ENCODE results near the gene PSMD11. TPM values are rescaled to one million over a fixed set of nuclear protein-coding genes. Genes with fewer than 3 reads are reported as not detected.
A peak's percentile ranks its signal among the peaks of the same experiment; 100 is the strongest.

Gene PSMD11
- total RNA-seq, 1 experiment from 2014 or later: 212 TPM

DNA sequence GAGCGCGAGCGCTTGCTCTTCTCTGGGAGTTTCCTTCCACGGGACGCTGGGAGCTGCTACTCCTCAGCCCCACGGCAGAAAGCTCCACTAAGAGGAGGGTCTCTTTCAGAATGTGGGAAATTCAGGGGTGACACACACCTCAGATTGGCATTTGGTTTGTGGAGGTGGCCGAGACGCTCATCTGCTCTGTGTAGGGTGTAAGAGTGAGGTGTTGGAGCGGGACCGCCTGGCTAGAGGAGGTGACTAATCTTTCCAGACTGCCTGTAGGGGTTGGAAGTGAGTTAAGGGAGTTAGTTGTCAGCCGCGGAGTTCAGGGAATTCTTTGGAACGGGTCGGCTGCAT, 735 bp downstream of the PSMD11 start:
- ChIA-PET POLR2A (interaction anchor here (0.6 kb wide), 1 partner anchor 12 kb away, joined by 4 read pairs; no protein-coding TSS in a partner anchor), CTCF (no interaction called here)
- H3K27me3 ChIP-seq (ENCODE audit: control insufficient read depth, insufficient read depth, low read length): no peaks in the 10 kb centered on the region
- no peak for TF ChIP-seq TCF7L2 (IDR thresholded peaks at IDR 0.05; ENCODE audit: low read depth, low read length)
- TF ChIP-seq CTCF (IDR thresholded peaks at IDR 0.05): no peak
- TF ChIP-seq SIN3A (IDR thresholded peaks at IDR 0.05; ENCODE audit: borderline replicate concordance, insufficient read depth, low read depth, low read length): no peak; the same call in 1 of the 2 replicates
- TF ChIP-seq POLR2AphosphoS5 (IDR thresholded peaks at IDR 0.05; ENCODE audit: low read depth, low read length): no peak
- TF ChIP-seq, protein P1, sequence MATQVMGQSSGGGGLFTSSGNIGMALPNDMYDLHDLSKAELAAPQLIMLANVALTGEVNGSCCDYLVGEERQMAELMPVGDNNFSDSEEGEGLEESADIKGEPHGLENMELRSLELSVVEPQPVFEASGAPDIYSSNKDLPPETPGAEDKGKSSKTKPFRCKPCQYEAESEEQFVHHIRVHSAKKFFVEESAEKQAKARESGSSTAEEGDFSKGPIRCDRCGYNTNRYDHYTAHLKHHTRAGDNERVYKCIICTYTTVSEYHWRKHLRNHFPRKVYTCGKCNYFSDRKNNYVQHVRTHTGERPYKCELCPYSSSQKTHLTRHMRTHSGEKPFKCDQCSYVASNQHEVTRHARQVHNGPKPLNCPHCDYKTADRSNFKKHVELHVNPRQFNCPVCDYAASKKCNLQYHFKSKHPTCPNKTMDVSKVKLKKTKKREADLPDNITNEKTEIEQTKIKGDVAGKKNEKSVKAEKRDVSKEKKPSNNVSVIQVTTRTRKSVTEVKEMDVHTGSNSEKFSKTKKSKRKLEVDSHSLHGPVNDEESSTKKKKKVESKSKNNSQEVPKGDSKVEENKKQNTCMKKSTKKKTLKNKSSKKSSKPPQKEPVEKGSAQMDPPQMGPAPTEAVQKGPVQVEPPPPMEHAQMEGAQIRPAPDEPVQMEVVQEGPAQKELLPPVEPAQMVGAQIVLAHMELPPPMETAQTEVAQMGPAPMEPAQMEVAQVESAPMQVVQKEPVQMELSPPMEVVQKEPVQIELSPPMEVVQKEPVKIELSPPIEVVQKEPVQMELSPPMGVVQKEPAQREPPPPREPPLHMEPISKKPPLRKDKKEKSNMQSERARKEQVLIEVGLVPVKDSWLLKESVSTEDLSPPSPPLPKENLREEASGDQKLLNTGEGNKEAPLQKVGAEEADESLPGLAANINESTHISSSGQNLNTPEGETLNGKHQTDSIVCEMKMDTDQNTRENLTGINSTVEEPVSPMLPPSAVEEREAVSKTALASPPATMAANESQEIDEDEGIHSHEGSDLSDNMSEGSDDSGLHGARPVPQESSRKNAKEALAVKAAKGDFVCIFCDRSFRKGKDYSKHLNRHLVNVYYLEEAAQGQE (IDR thresholded peaks at IDR 0.05; ENCODE audit: insufficient read depth in 1 of 2, low read depth in 2 of 2, low read length in 1 of 2): no peak
- H3K27ac ChIP-seq (ENCODE audit: low read length): peak overlapping the region; percentile 92
- H3K4me3 ChIP-seq (ENCODE audit: low read depth in 2 of 2, low read length in 2 of 2): peak overlapping the region; percentile 64 to 99
- peaks cover 31% of the 10 kb centered on the region for H3K36me3 ChIP-seq (ENCODE audit: control insufficient read depth, insufficient read depth, low read length)
- H3K4me1 ChIP-seq (ENCODE audit: control insufficient read depth, insufficient read depth, low read length): peaks cover 13% of the 10 kb centered on the region
- in situ Hi-C loops (cut with HindIII; ENCODE audit: low pct_unique_long_range_greater_than_20kb, low sequenced_read_pairs): no loop called here
- no TSS peak for BruUV-seq (replicated peaks)
- peak; percentile 61 for ATAC-seq
- intact Hi-C loops (cut with micrococcal nuclease; ENCODE audit: unreplicated experiment): no loop called here
- no peak for DNase-seq (ENCODE audit: low read depth, low spot score)
- no peaks in the 10 kb centered on the region for H3K9me3 ChIP-seq (ENCODE audit: control insufficient read depth, insufficient read depth, low read depth, low read length)

DNA sequence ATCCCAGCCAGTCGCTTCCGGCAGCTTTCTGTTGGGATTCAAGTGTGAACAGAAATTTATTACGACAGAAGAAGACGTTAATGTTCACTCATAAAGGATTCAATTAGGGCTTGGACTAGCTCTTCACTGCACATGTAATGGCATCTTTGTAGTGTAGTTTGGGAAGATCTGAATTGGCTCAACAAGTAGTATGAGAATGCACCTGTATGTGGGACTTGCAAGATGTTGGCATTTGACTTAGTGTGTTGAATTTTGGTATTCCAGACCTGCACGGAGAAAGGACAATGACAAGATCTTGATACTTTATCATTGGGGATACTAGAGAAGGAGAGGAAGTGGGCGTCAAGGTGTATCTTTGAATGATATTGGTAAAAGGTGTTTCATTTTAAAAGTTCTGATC, 1.2 kb downstream of the PSMD11 start:
- in situ Hi-C loops (cut with HindIII; ENCODE audit: low pct_unique_long_range_greater_than_20kb, low sequenced_read_pairs) (no loop called here), intact Hi-C loops (cut with micrococcal nuclease; ENCODE audit: unreplicated experiment) (no loop called here)
- ATAC-seq (no peak), DNase-seq (ENCODE audit: low read depth, low spot score) (no peak)
- Histone ChIP-seq H3K27me3 (ENCODE audit: control insufficient read depth, insufficient read depth, low read length) (no peaks in the 10 kb centered on the region), H3K4me3 (ENCODE audit: low read depth in 2 of 2, low read length in 2 of 2) (peak overlapping the region; percentile 64 to 99), H3K27ac (ENCODE audit: low read length) (peak overlapping the region; percentile 92), H3K36me3 (ENCODE audit: control insufficient read depth, insufficient read depth, low read length) (peaks cover 31% of the 10 kb centered on the region), H3K4me1 (ENCODE audit: control insufficient read depth, insufficient read depth, low read length) (peaks cover 13% of the 10 kb centered on the region), H3K9me3 (ENCODE audit: control insufficient read depth, insufficient read depth, low read depth, low read length) (no peaks in the 10 kb centered on the region)
- POLR2A ChIA-PET: no interaction called here
- TF ChIP-seq SIN3A (IDR thresholded peaks at IDR 0.05; ENCODE audit: borderline replicate concordance, insufficient read depth, low read depth, low read length) (no peak), POLR2AphosphoS5 (IDR thresholded peaks at IDR 0.05; ENCODE audit: low read depth, low read length) (no peak), CTCF (IDR thresholded peaks at IDR 0.05) (no peak), TCF7L2 (IDR thresholded peaks at IDR 0.05; ENCODE audit: low read depth, low read length) (no peak)
- TF ChIP-seq, protein P1 (IDR thresholded peaks at IDR 0.05; ENCODE audit: insufficient read depth in 1 of 2, low read depth in 2 of 2, low read length in 1 of 2): no peak
- TSS peak; percentile 71 for BruUV-seq (replicated peaks)
- CTCF ChIA-PET: no interaction called here

All from Panc1 (cell line).